Suppressor macrophage (primary cell): ENCODE data around the gene DMGDH.

ENCODE experiments used
- DNase-seq, 4 experiments: peaks; one replicate each; pipeline ENCODE4 v3.0.0-alpha.2; 2020 to 2022

DMGDH gene

GRCh38 chr5:79062436-79062835 lies 7.0 kb downstream of the DMGDH start:
- no peak for DNase-seq

GRCh38 chr5:79059674-79060073 lies 9.8 kb downstream of the DMGDH start:
- no peak for DNase-seq

GRCh38 chr5:79056847-79057246 lies 12.6 kb downstream of the DMGDH start:
- DNase-seq, result no peak

GRCh38 chr5:79055017-79055416 lies 14.5 kb downstream of the DMGDH start:
- DNase-seq, result no peak

GRCh38 chr5:79053321-79053720 lies 16.2 kb downstream of the DMGDH start:
- DNase-seq, result no peak

- no peak for DNase-seq
Observed at GRCh38 chr5:79050498-79050897, 19.0 kb downstream of the DMGDH start.

- no peak for DNase-seq
Observed at GRCh38 chr5:79048437-79048836, 21.0 kb downstream of the DMGDH start.

- DNase-seq, result no peak
Observed at GRCh38 chr5:79047199-79047598, 22.3 kb downstream of the DMGDH start.

- no peak for DNase-seq
Observed at GRCh38 chr5:79042188-79042587, 27.3 kb downstream of the DMGDH start.

- DNase-seq, result no peak
Observed at GRCh38 chr5:79036769-79037168, 32.7 kb downstream of the DMGDH start.

- DNase-seq, result no peak
Observed at GRCh38 chr5:79035237-79035636, 34.2 kb downstream of the DMGDH start.

- DNase-seq, result no peak
Observed at GRCh38 chr5:79032782-79033181, 36.7 kb downstream of the DMGDH start.

- no peak for DNase-seq
Observed at GRCh38 chr5:79032031-79032695, 37.3 kb downstream of the DMGDH start.

GRCh38 chr5:79031485-79031867 lies 38.0 kb downstream of the DMGDH start:
- no peak for DNase-seq

GRCh38 chr5:79030663-79031484 lies 38.6 kb downstream of the DMGDH start:
- no peak for DNase-seq

- DNase-seq, result peak; percentile 71 to 84 (median 78)
Observed at GRCh38 chr5:79025054-79025472, 44.4 kb downstream of the DMGDH start.

GRCh38 chr5:79023947-79024346 lies 45.5 kb downstream of the DMGDH start:
- no peak for DNase-seq

- DNase-seq, result no peak
Observed at GRCh38 chr5:79023348-79023747, 46.1 kb downstream of the DMGDH start.

- no peak for DNase-seq
Observed at GRCh38 chr5:79022771-79023170, 46.7 kb downstream of the DMGDH start.

- DNase-seq, result no peak
Observed at GRCh38 chr5:79021753-79022152, 47.7 kb downstream of the DMGDH start.

GRCh38 chr5:79020861-79021561 lies 48.5 kb downstream of the DMGDH start:
- peak; percentile 72 to 80 (median 77) for DNase-seq

GRCh38 chr5:79014631-79015030 lies 54.8 kb downstream of the DMGDH start:
- DNase-seq, result no peak

- no peak for DNase-seq
Observed at GRCh38 chr5:79011869-79012268, 57.6 kb downstream of the DMGDH start.
